Activated naive CD4-positive, alpha-beta T cell treated with anti-CD3 and anti-CD28 coated beads, Interleukin-2, amount 50 U/mL, for 24 hours (primary cell): Measurements from ENCODE around the gene MTPN.

ENCODE experiments used
- H3K27ac Mint-ChIP-seq: one replicate; pipeline ENCODE4 v1.8.0; 2021; ENCODE audit warnings: mild to moderate bottlenecking, mixed read lengths
- H3K27me3 Mint-ChIP-seq: one replicate; pipeline ENCODE4 v1.8.0; 2021; ENCODE audit warnings: mixed read lengths
- H3K36me3 Mint-ChIP-seq: one replicate; pipeline ENCODE4 v1.8.0; 2021; ENCODE audit warnings: mixed read lengths
- H3K4me1 Mint-ChIP-seq: one replicate; pipeline ENCODE4 v1.8.0; 2021; ENCODE audit warnings: mixed read lengths
- H3K4me3 Mint-ChIP-seq: one replicate; pipeline ENCODE4 v1.8.0; 2021; ENCODE audit warnings: mild to moderate bottlenecking, mixed read lengths
- H3K9me3 Mint-ChIP-seq: one replicate; pipeline ENCODE4 v1.8.0; 2021; ENCODE audit warnings: mixed read lengths

MTPN gene

DNA sequence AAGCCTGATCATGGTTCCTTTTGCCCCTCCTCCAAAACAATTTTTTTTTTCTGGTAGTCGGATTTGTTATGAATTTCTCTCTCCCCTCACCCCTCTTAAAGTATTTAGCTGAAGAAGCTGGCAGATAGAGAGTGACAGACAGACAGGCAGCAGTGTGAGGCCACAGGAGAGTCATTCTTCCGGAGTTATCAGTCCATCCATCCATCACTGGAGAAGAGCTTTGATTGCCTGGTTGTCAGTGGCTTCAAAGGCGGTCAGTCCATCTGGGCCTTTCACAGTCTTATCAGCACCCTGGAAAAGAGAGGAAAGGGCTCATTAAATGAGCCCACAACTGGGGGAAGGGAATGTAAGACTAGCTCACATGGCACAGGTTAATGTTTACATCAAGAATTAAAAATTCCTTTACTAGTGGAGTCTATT is 47.4 kb downstream of the MTPN start:
- Mint-ChIP-seq H3K36me3 (peaks cover 20% of the 10 kb centered on the region), H3K27ac (no peak overlapping the region), H3K4me3 (no peak overlapping the region), H3K4me1 (peaks cover 29% of the 10 kb centered on the region), H3K27me3 (no peaks in the 10 kb centered on the region), H3K9me3 (no peaks in the 10 kb centered on the region)

DNA sequence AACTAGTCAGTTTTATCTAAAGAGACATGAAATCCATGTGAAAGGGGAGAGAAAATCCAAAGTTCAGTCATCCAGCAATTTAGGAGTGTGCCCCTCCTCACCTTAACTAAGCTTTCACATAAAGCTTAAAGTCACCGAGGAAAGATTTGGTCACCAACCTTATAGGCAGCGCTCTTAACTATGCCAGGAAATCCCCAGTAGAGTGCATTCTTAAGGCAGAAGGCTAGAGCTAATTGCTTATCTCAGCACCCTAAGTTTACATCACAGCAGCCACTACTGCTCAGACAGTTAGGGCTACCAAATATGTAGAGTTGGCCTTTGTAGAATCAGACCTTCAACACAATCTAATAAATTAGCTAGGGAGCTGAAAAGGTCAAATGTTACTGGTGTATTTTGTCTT is 47.9 kb downstream of the MTPN start:
- Mint-ChIP-seq H3K27me3 (no peaks in the 10 kb centered on the region), H3K36me3 (peaks cover 19% of the 10 kb centered on the region), H3K27ac (no peak overlapping the region), H3K4me1 (peaks cover 24% of the 10 kb centered on the region), H3K4me3 (no peak overlapping the region), H3K9me3 (no peaks in the 10 kb centered on the region)

DNA sequence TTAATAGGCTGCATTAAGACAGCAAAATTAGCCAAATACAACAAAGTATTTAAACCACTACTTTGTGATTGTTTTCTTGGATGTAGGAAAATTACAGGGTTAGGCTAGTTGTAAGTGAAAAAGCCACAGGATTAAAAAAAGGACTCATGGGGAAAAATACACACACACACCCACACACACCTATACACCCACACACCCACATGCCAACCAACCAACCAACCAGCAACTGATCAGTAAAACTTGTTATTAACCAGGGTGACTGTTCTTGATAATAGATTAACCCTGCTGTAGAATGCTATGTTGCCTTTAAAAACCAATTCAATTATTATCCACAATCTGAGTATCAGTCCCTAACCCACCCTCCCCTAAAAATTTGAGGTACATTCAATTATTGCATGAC is 49.0 kb downstream of the MTPN start:
- Mint-ChIP-seq H3K9me3 (no peaks in the 10 kb centered on the region), H3K4me3 (no peak overlapping the region), H3K27me3 (no peaks in the 10 kb centered on the region), H3K27ac (no peak overlapping the region), H3K4me1 (peaks cover 13% of the 10 kb centered on the region), H3K36me3 (peaks cover 19% of the 10 kb centered on the region)

DNA sequence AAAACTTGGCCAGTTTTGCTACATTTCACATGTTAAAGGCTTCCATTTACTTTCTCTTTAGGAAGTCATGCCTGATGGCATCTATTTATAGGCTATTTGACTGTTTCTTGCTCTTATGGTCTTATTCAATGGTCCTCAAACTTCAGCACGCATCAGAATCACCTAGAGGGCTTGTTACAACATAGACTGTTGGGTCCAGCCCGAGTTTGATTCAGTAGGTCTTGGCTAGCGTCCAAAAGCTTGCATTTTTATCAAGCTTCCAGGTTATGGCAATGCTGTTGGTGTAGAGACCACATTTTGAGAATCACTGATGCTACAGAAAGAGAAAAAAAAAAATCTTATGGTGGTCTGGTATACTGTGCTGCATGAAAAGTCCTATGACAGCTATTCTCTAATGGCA is 51.9 kb downstream of the MTPN start:
- Mint-ChIP-seq H3K27ac (no peak overlapping the region), H3K4me1 (peaks cover 8% of the 10 kb centered on the region), H3K4me3 (no peak overlapping the region)

GRCh38 chr7:135924302-135924701 is 52.9 kb downstream of the MTPN start:
- no peaks in the 10 kb centered on the region for H3K9me3 Mint-ChIP-seq
- peaks cover 11% of the 10 kb centered on the region for H3K36me3 Mint-ChIP-seq
- no peak overlapping the region for H3K27ac Mint-ChIP-seq
- H3K4me1 Mint-ChIP-seq = no peaks in the 10 kb centered on the region
- no peaks in the 10 kb centered on the region for H3K27me3 Mint-ChIP-seq
- H3K4me3 Mint-ChIP-seq = no peak overlapping the region

More for the DNA sequence above, 51.9 kb downstream of the MTPN start:
- H3K9me3 Mint-ChIP-seq = no peaks in the 10 kb centered on the region
- peaks cover 17% of the 10 kb centered on the region for H3K36me3 Mint-ChIP-seq
- no peaks in the 10 kb centered on the region for H3K27me3 Mint-ChIP-seq

DNA sequence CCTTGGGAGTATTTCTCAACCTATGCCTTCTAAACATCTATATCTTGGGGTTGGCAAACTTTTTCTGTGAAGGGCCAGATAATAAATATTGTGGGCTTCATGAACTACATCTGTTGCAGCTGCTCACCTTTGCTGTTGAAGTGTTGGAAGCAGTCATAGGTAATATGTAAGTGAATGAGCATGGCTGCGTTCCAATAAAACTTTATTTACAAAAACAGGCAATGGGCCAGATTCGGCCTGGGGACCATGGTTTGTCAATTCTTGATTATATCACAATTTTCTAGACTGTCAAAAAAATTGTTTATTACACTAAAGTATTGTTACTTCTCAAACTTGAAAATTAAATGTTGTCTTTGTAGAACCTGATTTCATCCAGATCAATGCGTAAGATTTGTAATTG is 54.9 kb downstream of the MTPN start:
- peaks cover 8% of the 10 kb centered on the region for H3K36me3 Mint-ChIP-seq
- H3K9me3 Mint-ChIP-seq = no peaks in the 10 kb centered on the region
- H3K4me1 Mint-ChIP-seq = no peaks in the 10 kb centered on the region
- H3K4me3 Mint-ChIP-seq = no peak overlapping the region
- H3K27ac Mint-ChIP-seq = no peak overlapping the region
- no peaks in the 10 kb centered on the region for H3K27me3 Mint-ChIP-seq

DNA sequence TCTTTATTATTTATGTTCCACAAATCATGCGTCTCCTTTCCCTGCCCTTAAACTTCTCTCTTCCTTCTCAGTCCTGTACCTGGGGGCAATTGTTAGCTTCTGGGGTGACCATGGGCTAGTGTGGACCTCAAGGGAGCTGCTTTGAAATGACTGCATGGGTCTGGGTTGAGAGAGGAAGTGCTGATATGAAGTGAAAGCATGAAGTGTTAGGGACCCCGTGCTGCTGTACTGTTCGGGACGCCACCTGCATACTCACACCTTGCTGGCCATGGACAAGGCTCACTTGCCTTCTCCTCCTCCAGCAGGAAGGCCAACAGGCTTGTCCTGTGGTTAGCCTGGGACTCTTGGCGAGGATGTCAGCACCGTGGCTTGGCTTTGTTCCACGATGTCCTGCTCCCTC is 56.7 kb downstream of the MTPN start:
- H3K9me3 Mint-ChIP-seq = no peaks in the 10 kb centered on the region
- no peak overlapping the region for H3K27ac Mint-ChIP-seq
- H3K36me3 Mint-ChIP-seq = peaks cover 7% of the 10 kb centered on the region
- H3K4me3 Mint-ChIP-seq = no peak overlapping the region
- no peaks in the 10 kb centered on the region for H3K4me1 Mint-ChIP-seq
- no peaks in the 10 kb centered on the region for H3K27me3 Mint-ChIP-seq

DNA sequence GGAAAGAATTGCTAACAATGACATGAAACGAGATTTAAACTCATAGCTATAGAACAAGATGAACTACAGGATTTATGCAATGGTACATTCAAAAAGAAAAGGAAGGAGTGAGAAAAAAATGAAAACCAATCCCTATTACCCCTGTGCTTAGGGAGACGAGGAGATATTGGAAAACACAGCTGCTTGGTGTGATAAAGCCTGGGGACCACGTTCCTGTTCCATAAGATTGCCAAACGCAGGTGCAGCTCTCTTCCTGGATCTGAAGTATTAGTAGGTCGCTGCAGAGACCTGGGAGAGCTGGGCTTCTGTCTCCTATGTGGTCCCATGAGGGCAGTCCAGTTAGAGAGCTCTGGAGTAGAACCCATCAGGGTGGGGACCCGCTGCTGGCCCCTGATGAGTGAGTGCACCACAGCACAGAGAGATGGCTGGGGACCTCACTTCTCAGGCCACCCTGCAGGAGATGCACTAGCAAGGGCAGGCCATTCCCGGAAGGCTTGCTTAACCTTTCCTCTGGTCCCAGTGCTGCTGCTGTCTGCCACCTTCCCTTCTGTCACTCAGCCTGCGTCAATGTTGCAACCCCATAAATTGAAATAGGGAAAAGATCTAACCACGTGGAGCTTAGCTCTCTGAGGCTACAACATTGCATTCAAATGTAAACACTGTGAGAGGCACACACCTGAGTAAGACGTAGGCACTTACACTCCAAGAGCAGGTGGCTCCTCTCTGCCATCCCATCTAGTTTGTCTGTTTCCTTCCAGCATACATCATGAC is 57.9 kb downstream of the MTPN start:
- Mint-ChIP-seq H3K9me3 (no peaks in the 10 kb centered on the region), H3K4me1 (no peaks in the 10 kb centered on the region), H3K4me3 (no peak overlapping the region), H3K36me3 (peaks cover 7% of the 10 kb centered on the region), H3K27ac (no peak overlapping the region), H3K27me3 (no peaks in the 10 kb centered on the region)

- Mint-ChIP-seq H3K36me3 (peaks cover 7% of the 10 kb centered on the region), H3K9me3 (no peaks in the 10 kb centered on the region), H3K27ac (no peak overlapping the region), H3K4me3 (no peak overlapping the region), H3K4me1 (no peaks in the 10 kb centered on the region), H3K27me3 (no peaks in the 10 kb centered on the region)
Measured at GRCh38 chr7:135918134-135918533, 59.0 kb downstream of the MTPN start.

DNA sequence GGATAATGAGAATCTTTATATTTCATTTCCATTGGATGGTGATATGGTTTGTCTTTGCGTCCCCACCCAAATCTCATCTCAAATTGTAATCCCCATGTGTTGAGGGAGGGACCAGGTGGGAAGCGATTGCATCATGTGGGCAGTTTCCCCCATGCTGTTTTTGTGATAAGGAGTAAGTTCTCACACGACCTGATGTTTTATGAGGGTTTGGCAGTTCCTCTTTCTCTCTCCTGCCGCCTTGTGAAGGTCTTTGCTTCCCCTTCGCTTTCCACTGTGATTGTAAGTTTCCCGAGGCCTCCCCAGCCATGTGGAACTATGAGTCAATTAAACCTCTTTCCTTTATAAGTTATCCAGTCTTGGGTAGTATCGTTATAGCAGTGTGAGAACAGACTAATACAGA is 59.4 kb downstream of the MTPN start:
- Mint-ChIP-seq H3K27me3 (no peaks in the 10 kb centered on the region), H3K4me1 (no peaks in the 10 kb centered on the region), H3K36me3 (peaks cover 7% of the 10 kb centered on the region), H3K9me3 (no peaks in the 10 kb centered on the region), H3K27ac (no peak overlapping the region), H3K4me3 (no peak overlapping the region)

DNA sequence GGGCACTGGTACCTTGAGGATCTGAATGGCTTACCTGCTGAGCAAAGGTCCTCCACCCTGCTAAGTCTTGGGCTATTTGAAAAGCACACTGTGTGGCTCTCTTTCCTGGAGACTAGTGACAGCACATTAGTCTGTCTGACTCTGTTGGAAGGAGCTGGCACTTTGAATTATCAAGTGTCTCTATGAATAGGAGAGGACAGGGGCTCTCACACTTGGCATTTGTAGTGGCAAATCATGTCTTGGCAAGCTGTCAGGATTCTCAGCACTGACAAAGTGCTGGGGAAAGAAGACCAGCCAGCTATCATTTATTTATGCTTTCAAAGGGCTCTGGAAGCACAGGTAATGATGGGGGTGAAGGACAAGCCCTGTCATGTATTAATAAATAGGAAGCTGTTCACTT is 62.8 kb downstream of the MTPN start:
- H3K9me3 Mint-ChIP-seq = no peaks in the 10 kb centered on the region

GRCh38 chr7:135913404-135913803 is 63.8 kb downstream of the MTPN start:
- Mint-ChIP-seq H3K4me1 (no peaks in the 10 kb centered on the region), H3K4me3 (no peak overlapping the region), H3K9me3 (no peaks in the 10 kb centered on the region), H3K27ac (no peak overlapping the region), H3K27me3 (no peaks in the 10 kb centered on the region), H3K36me3 (peaks cover 3% of the 10 kb centered on the region)

More for the DNA sequence above, 62.8 kb downstream of the MTPN start:
- no peaks in the 10 kb centered on the region for H3K4me1 Mint-ChIP-seq
- H3K27ac Mint-ChIP-seq = no peak overlapping the region
- H3K27me3 Mint-ChIP-seq = no peaks in the 10 kb centered on the region
- H3K4me3 Mint-ChIP-seq = no peak overlapping the region
- peaks cover 3% of the 10 kb centered on the region for H3K36me3 Mint-ChIP-seq

GRCh38 chr7:135911099-135911498 is 66.1 kb downstream of the MTPN start:
- Mint-ChIP-seq H3K4me1 (no peaks in the 10 kb centered on the region), H3K36me3 (peaks cover 2% of the 10 kb centered on the region), H3K27me3 (no peaks in the 10 kb centered on the region), H3K27ac (no peak overlapping the region), H3K9me3 (no peaks in the 10 kb centered on the region), H3K4me3 (no peak overlapping the region)

DNA sequence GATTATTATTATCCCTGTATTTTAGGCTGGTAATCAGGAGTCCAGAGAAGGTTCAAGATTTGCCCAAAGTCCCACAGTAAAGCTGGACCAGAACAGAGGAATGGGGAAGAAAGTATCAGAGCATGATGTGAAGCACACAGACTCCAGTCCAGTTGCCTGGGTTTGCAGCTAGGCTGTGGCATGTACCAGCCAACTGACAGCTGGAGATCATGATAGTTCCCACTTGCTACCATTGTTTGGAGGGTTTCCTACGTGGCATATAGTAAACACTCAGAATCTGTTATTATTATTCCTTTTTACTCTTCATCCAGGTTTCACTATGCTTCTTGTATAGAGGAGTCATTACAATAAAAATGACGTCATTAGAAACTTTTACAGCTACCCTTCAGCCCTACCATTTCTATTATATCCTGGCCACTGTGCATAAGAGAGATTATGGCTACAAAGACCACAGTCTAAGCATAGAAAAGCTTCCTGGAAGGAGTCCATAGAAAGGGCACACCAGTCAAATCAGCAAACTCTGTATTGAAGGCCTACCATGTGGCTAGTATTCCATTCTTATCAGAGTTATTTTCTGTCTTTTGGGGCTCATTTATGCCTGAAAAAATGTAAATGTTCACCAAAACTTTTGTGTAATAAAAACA is 66.6 kb downstream of the MTPN start:
- Mint-ChIP-seq H3K4me1 (no peaks in the 10 kb centered on the region), H3K4me3 (no peak overlapping the region)

DNA sequence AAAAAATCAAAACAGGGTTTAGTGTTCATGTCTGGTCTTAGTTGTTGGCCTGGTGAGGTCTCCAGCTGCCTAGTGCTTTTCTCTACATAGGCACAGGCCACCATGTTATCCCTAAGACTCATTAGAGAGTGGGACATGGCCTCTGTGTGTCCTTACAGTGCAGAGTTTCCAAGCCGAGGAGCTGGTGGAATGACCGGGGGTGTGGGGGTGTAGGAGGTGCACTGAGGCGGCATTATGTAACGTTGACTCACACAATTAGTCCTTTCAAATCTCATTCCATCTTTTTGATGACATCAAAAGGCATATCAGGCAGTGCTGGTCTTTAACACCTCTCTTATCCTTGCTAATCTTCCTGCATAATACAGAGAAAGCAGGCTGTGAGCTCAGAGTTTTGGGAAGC is 71.3 kb downstream of the MTPN start:
- Mint-ChIP-seq H3K9me3 (no peaks in the 10 kb centered on the region), H3K4me3 (no peak overlapping the region), H3K27ac (no peak overlapping the region), H3K27me3 (no peaks in the 10 kb centered on the region), H3K4me1 (no peaks in the 10 kb centered on the region), H3K36me3 (no peaks in the 10 kb centered on the region)

More for the DNA sequence above, 66.6 kb downstream of the MTPN start:
- H3K36me3 Mint-ChIP-seq = no peaks in the 10 kb centered on the region
- no peaks in the 10 kb centered on the region for H3K9me3 Mint-ChIP-seq
- no peak overlapping the region for H3K27ac Mint-ChIP-seq
- H3K27me3 Mint-ChIP-seq = no peaks in the 10 kb centered on the region

- Mint-ChIP-seq H3K27me3 (no peaks in the 10 kb centered on the region), H3K36me3 (no peaks in the 10 kb centered on the region), H3K4me3 (no peak overlapping the region), H3K9me3 (no peaks in the 10 kb centered on the region), H3K4me1 (no peaks in the 10 kb centered on the region), H3K27ac (no peak overlapping the region)
Measured at GRCh38 chr7:135905355-135905754, 71.8 kb downstream of the MTPN start.
